ENCODE measurements around the gene GINS1. TPM values are rescaled to one million over a fixed set of nuclear protein-coding genes. Genes with fewer than 3 reads are reported as not detected.
"Not testable (repeated sequence)": the region's sequence is repeated elsewhere in the genome, so short reads cannot be mapped to it uniquely, and the experiment has no call there.

GINS1 gene
- polyA plus RNA-seq, 4 donors = 0.81 to 9.5 (median 4.4) TPM

GRCh38 chr20:25470045-25470444 lies 62.6 kb downstream of the GINS1 start:
- H3K9me3 ChIP-seq (ENCODE audit: control insufficient read depth in 2 of 2, insufficient read depth in 1 of 2, low read depth in 1 of 2, low read length in 1 of 2) = peaks cover 0 to 3% of the 10 kb centered on the region in 2 donors
- no peaks in the 10 kb centered on the region for H3K4me1 ChIP-seq (ENCODE audit: control insufficient read depth in 3 of 3, insufficient read depth in 2 of 3, low read depth in 1 of 3, low read length in 2 of 3)
- no peaks in the 10 kb centered on the region for H3K27me3 ChIP-seq (ENCODE audit: control insufficient read depth in 3 of 3, insufficient read depth in 3 of 3, low read length in 3 of 3)
- no peak overlapping the region for H3K27ac ChIP-seq (ENCODE audit: low read depth in 1 of 3, low read length in 2 of 3)
- FAIRE-seq = no peak
- WGBS, 3 donors = 67 to 73% (median 72%) methylated on average over 13 of the region's 13 CpGs
- H3K4me3 ChIP-seq (ENCODE audit: low read depth in 1 of 3, low read length in 3 of 3) = no peak overlapping the region
- peaks cover 0 to 64% (median 0%) of the 10 kb centered on the region in 3 donors for H3K36me3 ChIP-seq (ENCODE audit: control insufficient read depth in 3 of 3, insufficient read depth in 2 of 3, low read depth in 1 of 3, low read length in 3 of 3)
- DNase-seq = peak; percentile 51 to 52

DNA sequence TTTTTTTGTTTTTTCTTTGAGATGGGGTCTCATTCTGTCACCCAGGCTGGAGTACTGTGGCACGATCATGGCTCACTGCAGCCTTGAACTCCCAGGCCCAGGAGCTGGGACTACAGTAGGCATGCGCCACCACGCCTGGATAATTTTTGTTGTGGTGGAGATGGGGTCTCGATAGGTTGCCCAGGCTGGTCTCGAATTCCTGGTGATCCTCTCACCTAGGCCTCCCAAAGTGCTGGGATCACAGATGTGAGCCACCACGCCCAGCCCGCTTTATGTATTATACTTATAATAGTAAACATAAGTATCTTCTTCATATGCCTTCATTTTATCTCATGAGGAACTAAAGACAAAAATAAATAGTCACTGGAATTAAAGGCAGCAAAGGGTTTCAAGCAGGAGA lies 63.5 kb downstream of the GINS1 start:
- H3K4me3 ChIP-seq (ENCODE audit: low read depth in 1 of 3, low read length in 3 of 3) = no peak overlapping the region
- H3K27ac ChIP-seq (ENCODE audit: low read depth in 1 of 3, low read length in 2 of 3) = no peak overlapping the region
- DNase-seq = no peak
- FAIRE-seq = no peak
- WGBS, 3 donors = 89 to 94% (median 90%) methylated on average over 7 of the region's 7 CpGs
- peaks cover 0 to 3% of the 10 kb centered on the region in 2 donors for H3K9me3 ChIP-seq (ENCODE audit: control insufficient read depth in 2 of 2, insufficient read depth in 1 of 2, low read depth in 1 of 2, low read length in 1 of 2)
- no peaks in the 10 kb centered on the region for H3K27me3 ChIP-seq (ENCODE audit: control insufficient read depth in 3 of 3, insufficient read depth in 3 of 3, low read length in 3 of 3)
- H3K36me3 ChIP-seq (ENCODE audit: control insufficient read depth in 3 of 3, insufficient read depth in 2 of 3, low read depth in 1 of 3, low read length in 3 of 3) = peaks cover 0 to 60% (median 0%) of the 10 kb centered on the region in 3 donors
- no peaks in the 10 kb centered on the region for H3K4me1 ChIP-seq (ENCODE audit: control insufficient read depth in 3 of 3, insufficient read depth in 2 of 3, low read depth in 1 of 3, low read length in 2 of 3)

DNA sequence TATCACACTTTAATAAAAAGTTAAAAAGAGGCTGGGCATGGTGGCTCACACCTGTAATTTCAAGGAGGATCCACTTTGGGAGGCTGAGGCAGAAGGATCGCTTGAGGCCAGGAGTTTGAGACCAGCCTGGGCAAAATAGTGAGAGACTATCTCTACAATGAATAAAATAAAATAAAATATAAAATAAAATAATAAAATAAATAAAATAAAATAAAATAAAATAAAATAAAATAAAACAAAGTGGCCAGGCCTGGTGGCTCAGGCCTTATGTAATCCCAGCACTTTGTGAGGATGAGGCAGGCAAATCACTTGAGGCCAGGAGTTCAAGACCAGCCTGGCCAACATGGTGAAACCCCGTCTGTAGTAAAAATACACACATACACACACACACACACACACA lies 65.8 kb downstream of the GINS1 start:
- H3K36me3 ChIP-seq (ENCODE audit: control insufficient read depth in 3 of 3, insufficient read depth in 2 of 3, low read depth in 1 of 3, low read length in 3 of 3) = peaks cover 0 to 59% (median 3%) of the 10 kb centered on the region in 3 donors
- FAIRE-seq, DNase-seq: not testable (repeated sequence)

GRCh38 chr20:25476106-25477013 lies 68.9 kb downstream of the GINS1 start:
- Histone ChIP-seq H3K4me1 (ENCODE audit: control insufficient read depth in 3 of 3, insufficient read depth in 2 of 3, low read depth in 1 of 3, low read length in 2 of 3) (no peaks in the 10 kb centered on the region), H3K36me3 (ENCODE audit: control insufficient read depth in 3 of 3, insufficient read depth in 2 of 3, low read depth in 1 of 3, low read length in 3 of 3) (peaks cover 0 to 62% (median 3%) of the 10 kb centered on the region in 3 donors), H3K4me3 (ENCODE audit: low read depth in 1 of 3, low read length in 3 of 3) (no peak overlapping the region), H3K27ac (ENCODE audit: low read depth in 1 of 3, low read length in 2 of 3) (no peak overlapping the region), H3K27me3 (ENCODE audit: control insufficient read depth in 3 of 3, insufficient read depth in 3 of 3, low read length in 3 of 3) (no peaks in the 10 kb centered on the region), H3K9me3 (ENCODE audit: control insufficient read depth in 2 of 2, insufficient read depth in 1 of 2, low read depth in 1 of 2, low read length in 1 of 2) (peaks cover 0 to 2% of the 10 kb centered on the region in 2 donors)
- 94 to 95% (median 94%) methylated on average over 51 to 52 of the region's 52 CpGs for WGBS, 3 donors
- FAIRE-seq = no peak
- DNase-seq = no peak

More for the DNA sequence above, 65.8 kb downstream of the GINS1 start:
- 93 to 100% (median 94%) methylated on average over 2 of the region's 2 CpGs for WGBS, 3 donors
- not testable (repeated sequence) for H3K27me3 ChIP-seq (ENCODE audit: control insufficient read depth in 3 of 3, insufficient read depth in 3 of 3, low read length in 3 of 3); H3K27ac ChIP-seq (ENCODE audit: low read depth in 1 of 3, low read length in 2 of 3); H3K4me3 ChIP-seq (ENCODE audit: low read depth in 1 of 3, low read length in 3 of 3); H3K9me3 ChIP-seq (ENCODE audit: control insufficient read depth in 2 of 2, insufficient read depth in 1 of 2, low read depth in 1 of 2, low read length in 1 of 2); H3K4me1 ChIP-seq (ENCODE audit: control insufficient read depth in 3 of 3, insufficient read depth in 2 of 3, low read depth in 1 of 3, low read length in 2 of 3)

DNA sequence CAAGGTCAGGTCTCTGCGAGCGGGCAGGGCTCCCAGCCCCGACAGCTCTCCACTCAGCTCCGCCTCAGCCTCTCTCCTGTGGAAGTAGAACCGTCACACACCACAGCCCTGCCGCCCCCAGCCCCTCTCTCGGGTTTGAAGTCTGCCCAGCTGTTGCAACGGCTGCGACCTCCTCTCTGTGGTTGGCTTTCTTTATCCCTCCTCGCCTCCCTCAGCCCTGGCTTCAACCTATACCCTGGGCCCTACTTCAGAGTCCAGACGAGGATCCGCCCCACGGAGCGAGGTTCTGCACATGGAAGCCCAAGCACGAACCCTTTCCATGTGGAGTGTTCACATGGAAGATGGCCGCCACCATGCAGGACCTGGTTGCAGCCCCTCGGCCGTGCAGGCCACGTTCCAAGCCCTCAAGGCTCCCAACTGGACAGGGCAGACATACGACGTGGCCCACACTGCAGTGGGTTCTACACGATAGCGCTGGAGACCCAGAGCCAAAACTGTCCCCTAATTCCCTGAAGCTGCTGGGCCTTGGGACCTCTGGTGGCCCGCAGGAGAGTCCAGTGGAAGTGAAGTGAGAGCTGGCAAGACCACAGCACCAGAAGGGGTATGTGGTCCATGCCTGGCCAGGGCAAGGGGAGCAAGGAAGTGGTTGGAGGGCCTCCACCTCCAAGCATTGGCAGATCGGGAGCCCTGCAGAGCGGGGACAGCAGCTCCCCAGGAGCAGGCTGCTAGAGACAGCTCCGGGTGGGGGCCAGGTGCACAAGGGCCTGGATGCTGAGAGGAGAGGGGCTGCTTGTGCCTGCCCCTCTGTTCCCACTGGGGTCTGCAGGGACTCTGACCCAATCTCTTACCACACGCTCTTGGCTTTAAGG lies 69.8 kb downstream of the GINS1 start:
- no peaks in the 10 kb centered on the region for H3K9me3 ChIP-seq (ENCODE audit: control insufficient read depth in 2 of 2, insufficient read depth in 1 of 2, low read depth in 1 of 2, low read length in 1 of 2)
- no peaks in the 10 kb centered on the region for H3K27me3 ChIP-seq (ENCODE audit: control insufficient read depth in 3 of 3, insufficient read depth in 3 of 3, low read length in 3 of 3)
- H3K27ac ChIP-seq (ENCODE audit: low read depth in 1 of 3, low read length in 2 of 3) = no peak overlapping the region
- DNase-seq (no peak), FAIRE-seq (no peak)
- peaks cover 0 to 66% (median 3%) of the 10 kb centered on the region in 3 donors for H3K36me3 ChIP-seq (ENCODE audit: control insufficient read depth in 3 of 3, insufficient read depth in 2 of 3, low read depth in 1 of 3, low read length in 3 of 3)
- no peak overlapping the region for H3K4me3 ChIP-seq (ENCODE audit: low read depth in 1 of 3, low read length in 3 of 3)
- WGBS, 3 donors = 90 to 92% (median 90%) methylated on average over 28 of the region's 28 CpGs
- no peaks in the 10 kb centered on the region for H3K4me1 ChIP-seq (ENCODE audit: control insufficient read depth in 3 of 3, insufficient read depth in 2 of 3, low read depth in 1 of 3, low read length in 2 of 3)

DNA sequence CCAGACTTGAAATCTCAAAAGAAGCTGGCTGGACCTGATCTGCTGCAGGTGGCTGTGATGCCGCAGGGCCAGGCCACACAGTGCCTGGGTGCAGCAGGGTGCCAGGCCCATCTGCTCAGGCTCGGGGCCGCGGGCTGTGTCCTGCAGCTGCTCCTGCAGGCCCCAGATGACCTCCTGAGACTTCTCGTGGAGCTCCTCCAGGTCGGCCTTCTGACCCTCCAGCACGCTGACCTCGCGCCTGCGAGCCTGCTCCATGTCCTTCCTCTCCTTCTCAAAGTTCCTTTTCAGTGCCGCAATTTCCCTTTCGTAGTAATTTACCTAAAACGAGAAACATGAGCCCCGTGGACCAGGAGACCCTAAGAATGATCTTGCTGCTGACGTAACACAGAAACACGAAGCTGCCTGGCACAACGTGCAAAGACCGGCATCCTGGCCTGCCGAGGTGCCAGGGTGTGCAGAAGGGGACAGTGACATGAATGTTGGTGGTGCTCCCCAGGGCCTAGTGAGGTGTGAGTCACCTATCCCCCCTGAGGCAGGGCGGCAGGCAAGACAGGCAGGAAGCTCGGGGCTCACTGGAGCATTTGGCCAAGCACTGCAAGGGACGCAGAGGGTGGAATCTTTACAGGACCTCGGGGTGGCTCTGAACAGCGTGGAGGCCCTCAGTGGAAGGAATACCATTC lies 71.6 kb downstream of the GINS1 start:
- Histone ChIP-seq H3K36me3 (ENCODE audit: control insufficient read depth in 3 of 3, insufficient read depth in 2 of 3, low read depth in 1 of 3, low read length in 3 of 3) (peaks cover 0 to 73% (median 3%) of the 10 kb centered on the region in 3 donors), H3K27ac (ENCODE audit: low read depth in 1 of 3, low read length in 2 of 3) (no peak overlapping the region), H3K27me3 (ENCODE audit: control insufficient read depth in 3 of 3, insufficient read depth in 3 of 3, low read length in 3 of 3) (no peaks in the 10 kb centered on the region), H3K4me1 (ENCODE audit: control insufficient read depth in 3 of 3, insufficient read depth in 2 of 3, low read depth in 1 of 3, low read length in 2 of 3) (no peaks in the 10 kb centered on the region), H3K9me3 (ENCODE audit: control insufficient read depth in 2 of 2, insufficient read depth in 1 of 2, low read depth in 1 of 2, low read length in 1 of 2) (no peaks in the 10 kb centered on the region), H3K4me3 (ENCODE audit: low read depth in 1 of 3, low read length in 3 of 3) (no peak overlapping the region)
- FAIRE-seq (no peak), DNase-seq (no peak)
- WGBS, 3 donors = 92 to 93% (median 92%) methylated on average over 24 of the region's 24 CpGs

DNA sequence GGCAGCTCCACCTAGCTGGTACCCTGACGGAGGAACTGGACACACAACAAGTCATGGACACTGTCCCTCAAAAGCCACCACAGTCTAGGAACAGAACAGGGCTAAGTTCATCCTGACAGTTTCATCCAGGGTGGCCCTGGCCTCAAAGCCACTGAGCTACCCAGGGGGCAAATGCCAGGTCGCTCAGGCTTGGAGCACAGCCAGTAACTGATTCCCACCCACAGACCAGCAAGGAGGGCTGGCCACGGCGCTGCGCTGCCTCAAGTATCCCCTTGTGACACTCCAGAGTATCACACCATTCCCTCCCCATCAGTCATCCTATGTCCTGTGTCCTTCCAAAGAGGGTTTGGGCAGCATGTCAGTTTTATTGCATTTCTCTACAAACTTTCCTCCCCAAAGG lies 72.2 kb downstream of the GINS1 start:
- Histone ChIP-seq H3K9me3 (ENCODE audit: control insufficient read depth in 2 of 2, insufficient read depth in 1 of 2, low read depth in 1 of 2, low read length in 1 of 2) (no peaks in the 10 kb centered on the region), H3K4me3 (ENCODE audit: low read depth in 1 of 3, low read length in 3 of 3) (no peak overlapping the region), H3K4me1 (ENCODE audit: control insufficient read depth in 3 of 3, insufficient read depth in 2 of 3, low read depth in 1 of 3, low read length in 2 of 3) (no peaks in the 10 kb centered on the region), H3K27me3 (ENCODE audit: control insufficient read depth in 3 of 3, insufficient read depth in 3 of 3, low read length in 3 of 3) (no peaks in the 10 kb centered on the region), H3K27ac (ENCODE audit: low read depth in 1 of 3, low read length in 2 of 3) (no peak overlapping the region), H3K36me3 (ENCODE audit: control insufficient read depth in 3 of 3, insufficient read depth in 2 of 3, low read depth in 1 of 3, low read length in 3 of 3) (peaks cover 0 to 74% (median 3%) of the 10 kb centered on the region in 3 donors)
- WGBS, 3 donors = 79 to 90% (median 87%) methylated on average over 5 of the region's 5 CpGs
- DNase-seq = no peak
- no peak for FAIRE-seq

DNA sequence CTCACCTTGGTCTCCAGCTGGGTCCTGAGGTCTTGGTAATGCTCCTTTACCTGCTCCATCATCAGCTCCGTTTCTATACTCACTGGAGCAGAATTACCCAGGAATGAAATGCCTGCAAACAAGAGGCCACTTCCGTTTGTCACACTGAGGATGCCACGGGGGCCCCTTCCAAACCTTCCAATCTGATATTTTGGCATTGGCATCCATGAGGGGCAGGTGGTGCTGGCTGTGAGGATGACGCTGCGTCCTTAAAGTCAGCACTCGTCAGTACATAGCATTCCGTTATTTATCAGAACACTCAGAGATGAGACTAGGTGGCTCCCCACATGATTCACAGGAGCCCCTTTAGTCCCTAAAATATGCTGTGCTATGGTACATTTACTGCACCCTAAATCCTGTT lies 72.7 kb downstream of the GINS1 start:
- DNase-seq (no peak), FAIRE-seq (no peak)
- no peaks in the 10 kb centered on the region for H3K9me3 ChIP-seq (ENCODE audit: control insufficient read depth in 2 of 2, insufficient read depth in 1 of 2, low read depth in 1 of 2, low read length in 1 of 2)
- no peak overlapping the region for H3K4me3 ChIP-seq (ENCODE audit: low read depth in 1 of 3, low read length in 3 of 3)
- no peaks in the 10 kb centered on the region for H3K4me1 ChIP-seq (ENCODE audit: control insufficient read depth in 3 of 3, insufficient read depth in 2 of 3, low read depth in 1 of 3, low read length in 2 of 3)
- no peak overlapping the region for H3K27ac ChIP-seq (ENCODE audit: low read depth in 1 of 3, low read length in 2 of 3)
- 87 to 92% (median 90%) methylated on average over 7 of the region's 7 CpGs for WGBS, 3 donors
- no peaks in the 10 kb centered on the region for H3K27me3 ChIP-seq (ENCODE audit: control insufficient read depth in 3 of 3, insufficient read depth in 3 of 3, low read length in 3 of 3)
- H3K36me3 ChIP-seq (ENCODE audit: control insufficient read depth in 3 of 3, insufficient read depth in 2 of 3, low read depth in 1 of 3, low read length in 3 of 3) = peaks cover 0 to 78% (median 3%) of the 10 kb centered on the region in 3 donors

Data from small intestine (tissue), 7 donors.